Chondrocyte (in vitro differentiated cells): ENCODE data around the gene PTCH1. TPM values are rescaled to one million over a fixed set of nuclear protein-coding genes. Genes with fewer than 3 reads are reported as not detected.

Source experiments
- DNase-seq: peaks from one replicate; pipeline ENCODE4 v3.0.0; 2021; ENCODE audit warnings: mixed read lengths, low spot score
- H3K27ac Mint-ChIP-seq: one replicate; pipeline ENCODE4 v1.8.0; 2021; ENCODE audit warnings: mild to moderate bottlenecking, moderate library complexity, mixed read lengths; ENCODE audit not compliant: unreplicated experiment
- H3K27me3 Mint-ChIP-seq: 2 replicates; pipeline ENCODE4 v1.8.0; 2021; ENCODE audit warnings: low read depth, mixed read lengths
- H3K36me3 Mint-ChIP-seq: 2 replicates; pipeline ENCODE4 v1.8.0; 2021; ENCODE audit warnings: low read depth, mixed read lengths
- H3K4me1 Mint-ChIP-seq: 2 replicates; pipeline ENCODE4 v1.8.0; 2021; ENCODE audit warnings: low read depth, mild to moderate bottlenecking, mixed read lengths
- H3K4me3 Mint-ChIP-seq: one replicate; pipeline ENCODE4 v1.8.0; 2021; ENCODE audit warnings: mild to moderate bottlenecking, moderate library complexity, mixed read lengths; ENCODE audit not compliant: unreplicated experiment
- H3K9me3 Mint-ChIP-seq: 2 replicates; pipeline ENCODE4 v1.8.0; 2021; ENCODE audit warnings: low read depth, mixed read lengths
- CTCF ChIP-seq: fragments of 200-600 bp; sonication (generic); IDR thresholded peaks from 2 replicates; pipeline ENCODE4 v1.5.0; 2021; ENCODE audit warnings: antibody characterized with exemption, mild to moderate bottlenecking, moderate library complexity
- total RNA-seq: library from RNA; stranded (reverse); gene quantifications from 3 replicates; pipeline ENCODE4 v1.2.1, GENCODE V29; 2021

Gene PTCH1
- total RNA-seq, 1 donor from 2014 or later = 10.4 TPM

DNA sequence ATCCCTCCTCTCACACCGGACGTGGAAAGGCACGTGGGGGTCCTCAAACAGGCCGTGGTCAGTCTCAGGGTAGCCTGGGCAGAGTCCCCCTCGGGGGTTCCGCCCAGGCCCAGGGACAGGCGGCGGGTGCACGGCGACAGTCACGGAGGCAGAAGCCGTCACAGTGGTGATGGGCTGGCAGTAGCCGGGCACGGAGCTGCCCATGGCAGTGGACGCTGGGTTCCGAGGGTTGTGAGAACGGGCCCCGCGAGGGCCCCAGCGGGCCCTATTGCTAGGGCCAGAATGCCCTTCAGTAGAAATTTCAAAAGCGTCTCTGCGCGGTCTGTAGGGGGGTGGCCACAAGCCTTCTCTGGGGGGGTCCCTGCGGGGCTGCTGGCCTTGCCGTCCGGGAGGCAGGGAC is 69.8 kb downstream of the PTCH1 start:
- Mint-ChIP-seq H3K27me3 (no peaks in the 10 kb centered on the region), H3K9me3 (no peaks in the 10 kb centered on the region), H3K27ac (no peak overlapping the region), H3K4me3 (no peak overlapping the region), H3K36me3 (peaks cover 18% of the 10 kb centered on the region), H3K4me1 (no peaks in the 10 kb centered on the region)
- DNase-seq = no peak
- TF ChIP-seq CTCF = no peak

GRCh38 chr9:95446259-95446658 is 70.5 kb downstream of the PTCH1 start:
- H3K27me3 Mint-ChIP-seq = no peaks in the 10 kb centered on the region
- no peaks in the 10 kb centered on the region for H3K4me1 Mint-ChIP-seq
- H3K27ac Mint-ChIP-seq = no peak overlapping the region
- no peak overlapping the region for H3K4me3 Mint-ChIP-seq
- no peaks in the 10 kb centered on the region for H3K9me3 Mint-ChIP-seq
- peaks cover 16% of the 10 kb centered on the region for H3K36me3 Mint-ChIP-seq
- TF ChIP-seq CTCF = no peak
- DNase-seq = no peak

GRCh38 chr9:95444160-95444559 is 72.6 kb downstream of the PTCH1 start:
- H3K4me3 Mint-ChIP-seq = no peak overlapping the region
- no peak for TF ChIP-seq CTCF
- H3K9me3 Mint-ChIP-seq = no peaks in the 10 kb centered on the region
- H3K27ac Mint-ChIP-seq = no peak overlapping the region
- H3K36me3 Mint-ChIP-seq = peaks cover 13% of the 10 kb centered on the region
- H3K4me1 Mint-ChIP-seq = no peaks in the 10 kb centered on the region
- H3K27me3 Mint-ChIP-seq = no peaks in the 10 kb centered on the region
- no peak for DNase-seq

- TF ChIP-seq CTCF = no peak
- Mint-ChIP-seq H3K9me3 (no peaks in the 10 kb centered on the region), H3K27ac (no peak overlapping the region), H3K4me3 (no peak overlapping the region), H3K36me3 (peaks cover 11% of the 10 kb centered on the region), H3K4me1 (no peaks in the 10 kb centered on the region), H3K27me3 (no peaks in the 10 kb centered on the region)
- no peak for DNase-seq
Observed at GRCh38 chr9:95443301-95443700, 73.5 kb downstream of the PTCH1 start.

DNA sequence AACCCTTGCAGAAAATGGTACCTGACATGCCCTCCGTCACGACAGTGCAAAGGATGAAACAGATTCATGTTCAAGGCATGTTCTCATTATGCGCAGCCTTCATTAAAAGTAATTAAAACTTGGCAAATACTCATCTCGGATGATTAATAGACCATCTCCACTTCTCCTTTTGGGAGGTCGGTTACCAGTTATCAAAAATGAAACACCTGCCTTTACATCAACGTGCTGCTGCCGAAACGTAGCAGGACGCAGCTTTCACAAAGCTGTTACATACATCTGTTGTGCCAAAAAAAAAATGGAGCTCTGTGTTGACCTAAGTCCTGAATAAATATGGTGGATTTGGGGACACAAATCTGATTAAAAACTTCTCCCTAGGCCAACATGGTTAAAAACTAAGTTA is 75.7 kb downstream of the PTCH1 start:
- no peak for TF ChIP-seq CTCF
- no peak for DNase-seq
- no peak overlapping the region for H3K27ac Mint-ChIP-seq
- H3K4me1 Mint-ChIP-seq = no peaks in the 10 kb centered on the region
- peaks cover 9% of the 10 kb centered on the region for H3K36me3 Mint-ChIP-seq
- no peaks in the 10 kb centered on the region for H3K27me3 Mint-ChIP-seq
- H3K4me3 Mint-ChIP-seq = no peak overlapping the region
- H3K9me3 Mint-ChIP-seq = no peaks in the 10 kb centered on the region
